Brain microvascular endothelial cell (primary cell): Measurements from ENCODE around the gene MAS1.
"Not testable (repeated sequence)": the region's sequence is repeated elsewhere in the genome, so short reads cannot be mapped to it uniquely, and the experiment has no call there.

Experiments used
- DNase-seq: peaks from one replicate; pipeline ENCODE4 v3.0.0-alpha.2; 2020
- H3K27ac ChIP-seq: fragments of 250-450 bp; sonication (Bioruptor Pico); 2 replicates; pipeline ENCODE4 v1.5.1; 2020; ENCODE audit warnings: mild to moderate bottlenecking, moderate library complexity
- H3K27me3 ChIP-seq: fragments of 250-450 bp; sonication (Bioruptor Pico); replicated peaks from 2 replicates; pipeline ENCODE4 v1.5.1; 2020; ENCODE audit warnings: mild to moderate bottlenecking
- H3K36me3 ChIP-seq: fragments of 250-450 bp; sonication (Bioruptor Pico); replicated peaks from 2 replicates; pipeline ENCODE4 v1.5.1; 2020; ENCODE audit warnings: mild to moderate bottlenecking
- H3K4me3 ChIP-seq: 2 replicates; pipeline ENCODE4 v1.5.1; 2011; ENCODE audit warnings: low read depth, mild to moderate bottlenecking, control low read depth, low read length, moderate library complexity
- in situ Hi-C: cut with HindIII; loops from 2 replicates; pipeline ENCODE4 v1.10.0; 2017; ENCODE audit warnings: low sequenced_read_pairs, low pct_ligation_motif_present
- TF ChIP-seq, protein P1 (sequence below): IDR thresholded peaks from 2 replicates; pipeline ENCODE4 v1.5.1; 2011; ENCODE audit warnings: low read depth, mild to moderate bottlenecking, moderate library complexity, low read length, control low read depth, inconsistent platforms; ENCODE audit errors: missing control alignments

The MAS1 gene

GRCh38 chr6:159919800-159920199 is 29.0 kb downstream of the MAS1 start:
- in situ Hi-C loops, result no loop called here
- TF ChIP-seq, protein P1, sequence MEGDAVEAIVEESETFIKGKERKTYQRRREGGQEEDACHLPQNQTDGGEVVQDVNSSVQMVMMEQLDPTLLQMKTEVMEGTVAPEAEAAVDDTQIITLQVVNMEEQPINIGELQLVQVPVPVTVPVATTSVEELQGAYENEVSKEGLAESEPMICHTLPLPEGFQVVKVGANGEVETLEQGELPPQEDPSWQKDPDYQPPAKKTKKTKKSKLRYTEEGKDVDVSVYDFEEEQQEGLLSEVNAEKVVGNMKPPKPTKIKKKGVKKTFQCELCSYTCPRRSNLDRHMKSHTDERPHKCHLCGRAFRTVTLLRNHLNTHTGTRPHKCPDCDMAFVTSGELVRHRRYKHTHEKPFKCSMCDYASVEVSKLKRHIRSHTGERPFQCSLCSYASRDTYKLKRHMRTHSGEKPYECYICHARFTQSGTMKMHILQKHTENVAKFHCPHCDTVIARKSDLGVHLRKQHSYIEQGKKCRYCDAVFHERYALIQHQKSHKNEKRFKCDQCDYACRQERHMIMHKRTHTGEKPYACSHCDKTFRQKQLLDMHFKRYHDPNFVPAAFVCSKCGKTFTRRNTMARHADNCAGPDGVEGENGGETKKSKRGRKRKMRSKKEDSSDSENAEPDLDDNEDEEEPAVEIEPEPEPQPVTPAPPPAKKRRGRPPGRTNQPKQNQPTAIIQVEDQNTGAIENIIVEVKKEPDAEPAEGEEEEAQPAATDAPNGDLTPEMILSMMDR, result no peak
- H3K4me3 ChIP-seq, result no peak overlapping the region
- DNase-seq, result no peak
- H3K27me3 ChIP-seq, result no peaks in the 10 kb centered on the region
- no peak overlapping the region for H3K27ac ChIP-seq
- no peaks in the 10 kb centered on the region for H3K36me3 ChIP-seq

DNA sequence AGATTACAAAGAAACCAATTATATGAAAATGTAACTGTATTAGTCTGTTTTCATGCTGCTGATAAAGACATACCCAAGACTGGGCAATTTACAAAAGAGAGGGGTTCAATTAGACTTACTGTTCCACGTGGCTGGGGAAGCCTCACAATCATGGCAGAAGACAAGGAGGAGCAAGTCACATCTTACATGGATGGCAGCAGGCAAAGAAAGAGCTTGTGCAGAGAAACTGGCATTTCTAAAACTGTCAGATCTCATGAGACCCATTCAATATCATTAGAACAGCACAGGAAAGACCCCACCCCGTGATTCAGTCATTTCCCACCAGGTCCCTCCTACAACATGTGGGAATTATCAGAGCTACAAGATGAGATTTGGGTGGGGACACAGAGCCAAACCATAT is 33.4 kb downstream of the MAS1 start:
- H3K36me3 ChIP-seq, H3K4me3 ChIP-seq, H3K27ac ChIP-seq, in situ Hi-C loops, DNase-seq, H3K27me3 ChIP-seq: not testable (repeated sequence)

- no peaks in the 10 kb centered on the region for H3K27me3 ChIP-seq
- H3K36me3 ChIP-seq, result no peaks in the 10 kb centered on the region
- in situ Hi-C loops, result no loop called here
- H3K4me3 ChIP-seq, result no peak overlapping the region
- DNase-seq, result no peak
- TF ChIP-seq, protein P1, result no peak
- H3K27ac ChIP-seq, result no peak overlapping the region
These were observed 35.9 kb downstream of the MAS1 start for GRCh38 chr6:159926542-159927203.

DNA sequence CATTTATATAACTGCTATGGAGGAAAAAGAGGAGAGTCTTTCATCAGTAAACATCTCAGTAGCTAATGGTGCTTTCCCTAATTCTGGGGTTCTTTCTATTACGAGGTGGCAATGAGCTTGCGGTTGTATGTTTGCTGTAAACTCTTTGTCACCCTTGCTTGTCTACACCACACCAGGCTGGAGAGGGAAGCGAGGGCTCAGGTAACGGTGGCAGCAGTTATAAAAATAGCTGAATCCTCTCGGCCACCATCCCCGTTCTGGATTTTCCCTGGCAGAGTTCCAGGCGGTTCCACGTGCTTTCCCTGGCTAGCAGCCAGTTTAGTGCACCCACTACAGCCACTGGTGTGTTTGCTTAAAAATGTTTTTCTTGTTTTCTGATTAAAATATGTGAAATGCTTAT is 39.0 kb downstream of the MAS1 start:
- in situ Hi-C loops, result no loop called here
- Histone ChIP-seq H3K4me3 (no peak overlapping the region), H3K27ac (no peak overlapping the region), H3K27me3 (no peaks in the 10 kb centered on the region), H3K36me3 (no peaks in the 10 kb centered on the region)
- DNase-seq, result no peak
- TF ChIP-seq, protein P1, result no peak

DNA sequence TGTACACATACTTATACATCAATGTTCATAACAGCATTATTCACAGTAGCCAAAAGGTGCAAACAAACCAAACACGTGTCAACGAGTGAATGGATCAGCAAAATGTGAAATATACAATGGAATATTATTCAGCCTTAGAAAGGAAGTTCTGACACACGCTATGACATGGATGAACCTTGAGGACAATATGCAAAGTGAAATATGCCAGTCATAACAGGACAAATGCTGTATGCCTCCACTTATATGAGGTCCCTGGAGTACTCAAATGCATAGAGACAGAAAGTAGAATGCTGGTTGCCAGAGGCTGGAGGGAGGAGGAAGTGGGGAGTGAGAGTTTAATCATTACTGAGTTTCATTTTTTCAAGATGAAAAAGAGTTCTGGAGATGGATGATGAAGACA is 40.3 kb downstream of the MAS1 start:
- no peaks in the 10 kb centered on the region for H3K27me3 ChIP-seq
- TF ChIP-seq, protein P1, result no peak
- no peak for DNase-seq
- in situ Hi-C loops, result no loop called here
- no peak overlapping the region for H3K27ac ChIP-seq
- no peaks in the 10 kb centered on the region for H3K36me3 ChIP-seq
- H3K4me3 ChIP-seq, result no peak overlapping the region

GRCh38 chr6:159931846-159932245 is 41.1 kb downstream of the MAS1 start:
- in situ Hi-C loops, result no loop called here
- no peak for DNase-seq
- Histone ChIP-seq H3K36me3 (no peaks in the 10 kb centered on the region), H3K27ac (no peak overlapping the region), H3K4me3 (no peak overlapping the region), H3K27me3 (no peaks in the 10 kb centered on the region)
- TF ChIP-seq, protein P1, result no peak
